NCI-H345 treated with DMSO at 0.1 percent for 48 hours (cell line): ENCODE results near the gene ADARB2.

Experiments used
- DNase-seq: peaks from one replicate; lab custom pipeline; 2025; ENCODE audit not compliant: unreplicated experiment; lab: John Stamatoyannopoulos, UW

ADARB2 gene

GRCh38 chr10:1378473-1378872 lies 358.9 kb downstream of the ADARB2 start:
- DNase-seq, result no peak

- DNase-seq, result no peak
Measured at GRCh38 chr10:1377740-1378397, 359.5 kb downstream of the ADARB2 start.

- no peak for DNase-seq
Measured at GRCh38 chr10:1377231-1377630, 360.1 kb downstream of the ADARB2 start.

- DNase-seq, result no peak
Measured at GRCh38 chr10:1376384-1376945, 360.9 kb downstream of the ADARB2 start.

GRCh38 chr10:1375346-1376170 lies 361.8 kb downstream of the ADARB2 start:
- DNase-seq, result no peak

GRCh38 chr10:1374511-1375345 lies 362.6 kb downstream of the ADARB2 start:
- DNase-seq, result no peak

- DNase-seq, result no peak
Measured at GRCh38 chr10:1373287-1373686, 364.0 kb downstream of the ADARB2 start.

- DNase-seq, result no peak
Measured at GRCh38 chr10:1372212-1372611, 365.1 kb downstream of the ADARB2 start.

- no peak for DNase-seq
Measured at GRCh38 chr10:1370298-1370697, 367.0 kb downstream of the ADARB2 start.

GRCh38 chr10:1369665-1370064 lies 367.7 kb downstream of the ADARB2 start:
- DNase-seq, result no peak

- no peak for DNase-seq
Measured at GRCh38 chr10:1369197-1369596, 368.1 kb downstream of the ADARB2 start.

GRCh38 chr10:1368842-1369171 lies 368.5 kb downstream of the ADARB2 start:
- no peak for DNase-seq

- no peak for DNase-seq
Measured at GRCh38 chr10:1367938-1368841, 369.1 kb downstream of the ADARB2 start.

GRCh38 chr10:1366811-1367425 lies 370.4 kb downstream of the ADARB2 start:
- no peak for DNase-seq

GRCh38 chr10:1366322-1366691 lies 371.0 kb downstream of the ADARB2 start:
- DNase-seq, result no peak

- no peak for DNase-seq
Measured at GRCh38 chr10:1365540-1366321, 371.6 kb downstream of the ADARB2 start.

GRCh38 chr10:1364151-1364910 lies 373.0 kb downstream of the ADARB2 start:
- no peak for DNase-seq

- DNase-seq, result no peak
Measured at GRCh38 chr10:1363446-1364121, 373.7 kb downstream of the ADARB2 start.
